Colonic mucosa (tissue), 4 donors: ENCODE results near the gene CSNK2B. TPM values are rescaled to one million over a fixed set of nuclear protein-coding genes. Genes with fewer than 3 reads are reported as not detected.

ENCODE experiments used
- DNase-seq: peaks from one replicate; pipeline ENCODE4 v3.0.0-alpha.2; 2020
- H3K27ac ChIP-seq: fragments of 200-600 bp; one replicate; pipeline ENCODE4 v1.8.0; 2021
- H3K27me3 ChIP-seq: fragments of 200-600 bp; one replicate; pipeline ENCODE4 v1.8.0; 2021
- H3K36me3 ChIP-seq: fragments of 200-600 bp; one replicate; pipeline ENCODE4 v1.8.0; 2021
- H3K4me1 ChIP-seq: fragments of 200-600 bp; one replicate; pipeline ENCODE4 v1.8.0; 2021; ENCODE audit warnings: mild to moderate bottlenecking
- H3K4me3 ChIP-seq: fragments of 200-600 bp; one replicate; pipeline ENCODE4 v1.8.0; 2021
- H3K9ac ChIP-seq, 2 donors: one replicate each; pipeline ENCODE4 v1.7.0; 2013; ENCODE audit warnings: control low read depth in 2 of 2, low read depth in 2 of 2, low read length in 2 of 2
- H3K9me3 ChIP-seq: fragments of 200-600 bp; one replicate; pipeline ENCODE4 v1.8.0; 2021
- CTCF ChIP-seq: fragments of 200-600 bp; IDR thresholded peaks from one replicate; pipeline ENCODE4 v1.8.0; 2022; ENCODE audit warnings: antibody characterized with exemption, mild to moderate bottlenecking
- intact Hi-C: fragments of 100-400 bp; cut with DNase I; formaldehyde crosslinking; loops from one replicate; pipeline ENCODE4 v1.14.1; 2022
- total RNA-seq, 2 donors: library from RNA; stranded (reverse); fragmentation: NEBNext Ultra II Directional in 1 of 2; extraction: Animal tissue kit (Norgen Biotek cat#: 25700) in 1 of 2; gene quantifications; one replicate each; pipeline ENCODE4 v1.2.1, GENCODE V29; 2021
- donor health status: healthy.
- donor health status: DM: no; HTN: no; CAD: no.
- donor health status: DM: no; HTN: no; CAD: no.

CSNK2B gene
- total RNA-seq, 2 donors from 2014 or later = 140 to 152 TPM

DNA sequence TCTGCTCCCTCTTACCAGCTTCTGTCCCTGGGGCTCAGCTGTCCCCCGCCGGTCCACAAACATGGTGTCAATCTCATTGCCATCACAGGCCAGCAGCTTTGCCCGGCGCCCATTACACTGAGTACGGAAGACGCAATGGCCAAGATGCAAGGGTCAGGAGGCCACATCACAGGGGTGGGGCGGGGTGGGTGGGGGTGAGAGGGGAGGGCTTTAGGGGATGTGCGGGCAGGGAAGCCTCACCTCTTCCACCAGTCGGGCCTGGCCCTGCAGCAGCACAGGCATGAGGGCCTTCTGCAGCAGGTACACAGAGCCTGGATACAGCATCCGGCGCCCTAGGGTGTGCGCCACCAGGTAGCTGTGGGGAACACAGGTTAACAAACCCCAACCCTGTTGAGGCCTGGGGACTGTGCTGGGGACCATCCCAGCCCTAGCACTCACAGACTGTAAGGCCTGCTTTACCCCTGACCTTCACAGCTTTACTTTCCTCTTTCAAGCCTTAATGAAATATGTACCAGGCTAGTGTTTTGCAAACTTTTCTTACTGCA, 25.8 kb downstream of the CSNK2B start:
- H3K4me1 ChIP-seq = no peaks in the 10 kb centered on the region
- H3K27me3 ChIP-seq = no peaks in the 10 kb centered on the region
- H3K36me3 ChIP-seq = peaks cover 10% of the 10 kb centered on the region
- H3K9me3 ChIP-seq = no peaks in the 10 kb centered on the region
- no peak overlapping the region for H3K4me3 ChIP-seq
- no peak overlapping the region for H3K9ac ChIP-seq
- no peak for TF ChIP-seq CTCF
- H3K27ac ChIP-seq = no peak overlapping the region
- intact Hi-C loops = no loop called here
- DNase-seq = no peak

GRCh38 chr6:31692353-31692752, 26.5 kb downstream of the CSNK2B start:
- no peaks in the 10 kb centered on the region for H3K27me3 ChIP-seq
- H3K27ac ChIP-seq = no peak overlapping the region
- intact Hi-C loops = no loop called here
- no peaks in the 10 kb centered on the region for H3K9me3 ChIP-seq
- no peaks in the 10 kb centered on the region for H3K4me1 ChIP-seq
- no peak for DNase-seq
- peaks cover 10% of the 10 kb centered on the region for H3K36me3 ChIP-seq
- no peak overlapping the region for H3K4me3 ChIP-seq
- no peak for TF ChIP-seq CTCF
- H3K9ac ChIP-seq = no peak overlapping the region

GRCh38 chr6:31692886-31693285, 27.0 kb downstream of the CSNK2B start:
- Histone ChIP-seq H3K27me3 (no peaks in the 10 kb centered on the region), H3K9ac (no peak overlapping the region), H3K36me3 (peaks cover 10% of the 10 kb centered on the region), H3K9me3 (no peaks in the 10 kb centered on the region), H3K4me1 (no peaks in the 10 kb centered on the region), H3K27ac (no peak overlapping the region), H3K4me3 (no peak overlapping the region)
- intact Hi-C loops = no loop called here
- no peak for DNase-seq
- no peak for TF ChIP-seq CTCF

GRCh38 chr6:31693535-31693934, 27.7 kb downstream of the CSNK2B start:
- Histone ChIP-seq H3K9ac (no peak overlapping the region), H3K27me3 (no peaks in the 10 kb centered on the region), H3K9me3 (no peaks in the 10 kb centered on the region), H3K4me3 (no peak overlapping the region), H3K27ac (no peak overlapping the region), H3K4me1 (no peaks in the 10 kb centered on the region), H3K36me3 (peaks cover 5% of the 10 kb centered on the region)
- intact Hi-C loops = no loop called here
- no peak for TF ChIP-seq CTCF
- no peak for DNase-seq

- no peak for DNase-seq
- Histone ChIP-seq H3K27ac (no peak overlapping the region), H3K36me3 (no peaks in the 10 kb centered on the region), H3K27me3 (no peaks in the 10 kb centered on the region), H3K4me3 (no peak overlapping the region), H3K4me1 (peaks cover 12% of the 10 kb centered on the region), H3K9ac (no peak overlapping the region), H3K9me3 (no peaks in the 10 kb centered on the region)
- no peak for TF ChIP-seq CTCF
- intact Hi-C loops = no loop called here
Observed at GRCh38 chr6:31697555-31697954, 31.7 kb downstream of the CSNK2B start.
